Measurements from ENCODE around the gene CCM2.
"Not testable (repeated sequence)": the region's sequence is repeated elsewhere in the genome, so short reads cannot be mapped to it uniquely, and the experiment has no call there.

Gene CCM2

GRCh38 chr7:44983742-44984477 is 16.1 kb upstream of the CCM2 start:
- DNase-seq, result no peak

GRCh38 chr7:44984478-44984758 is 15.6 kb upstream of the CCM2 start:
- no peak for DNase-seq

GRCh38 chr7:44985033-44985695 is 14.8 kb upstream of the CCM2 start:
- no peak for DNase-seq

GRCh38 chr7:44985900-44986217 is 14.1 kb upstream of the CCM2 start:
- no peak for DNase-seq

- DNase-seq, result peak; percentile 93
Measured at GRCh38 chr7:44986218-44987053, 13.6 kb upstream of the CCM2 start.

GRCh38 chr7:44987457-44987856 is 12.5 kb upstream of the CCM2 start:
- no peak for DNase-seq

GRCh38 chr7:44987996-44988395 is 12.0 kb upstream of the CCM2 start:
- DNase-seq, result no peak

GRCh38 chr7:44988701-44989100 is 11.3 kb upstream of the CCM2 start:
- DNase-seq, result no peak

- no peak for DNase-seq
Measured at GRCh38 chr7:44989132-44989531, 10.9 kb upstream of the CCM2 start.

- no peak for DNase-seq
Measured at GRCh38 chr7:44990109-44991023, 9.6 kb upstream of the CCM2 start.

- DNase-seq, result not testable (repeated sequence)
Measured at GRCh38 chr7:44992004-44992795, 7.8 kb upstream of the CCM2 start.

GRCh38 chr7:44994877-44995554 is 5.0 kb upstream of the CCM2 start:
- DNase-seq, result no peak

- peak; percentile 53 for DNase-seq
Measured at GRCh38 chr7:44995555-44996493, 4.2 kb upstream of the CCM2 start.

GRCh38 chr7:44998153-44998871 is 1.7 kb upstream of the CCM2 start:
- DNase-seq, result no peak

GRCh38 chr7:44999245-45000092 is 532 bp upstream of the CCM2 start:
- peak; percentile 99 for DNase-seq

GRCh38 chr7:45001138-45001694 is 1.2 kb downstream of the CCM2 start:
- DNase-seq, result peak; percentile 36

GRCh38 chr7:45001826-45002225 is 1.8 kb downstream of the CCM2 start:
- no peak for DNase-seq

- no peak for DNase-seq
Measured at GRCh38 chr7:45003789-45004188, 3.8 kb downstream of the CCM2 start.

All from NCI-H2029 (cell line).